Kidney glomerular epithelial cell (primary cell): ENCODE data around the gene CDH22.

Experiments used
- DNase-seq: peaks from one replicate; lab custom pipeline; 2025; lab: John Stamatoyannopoulos, UW

Gene CDH22

DNA sequence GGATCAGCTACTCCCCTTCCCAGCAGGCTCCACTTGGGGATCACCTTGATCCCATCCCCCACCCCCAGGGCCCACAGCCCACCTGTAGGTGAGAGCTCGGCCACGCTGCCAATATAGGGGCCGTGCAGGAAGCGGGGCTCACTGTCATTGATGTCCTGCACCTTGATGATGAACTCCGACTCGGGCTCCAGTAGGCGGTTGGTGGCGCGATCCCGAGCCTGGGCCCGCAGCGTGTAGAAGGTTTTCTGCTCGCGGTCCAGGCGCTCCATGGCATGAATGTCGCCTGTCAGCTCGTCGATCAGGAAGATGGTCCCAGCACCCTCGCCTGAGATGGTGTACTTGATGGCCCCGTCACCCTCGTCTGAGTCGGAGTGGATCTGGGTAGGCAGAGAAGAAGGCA is 67.4 kb downstream of the CDH22 start:
- DNase-seq = no peak

DNA sequence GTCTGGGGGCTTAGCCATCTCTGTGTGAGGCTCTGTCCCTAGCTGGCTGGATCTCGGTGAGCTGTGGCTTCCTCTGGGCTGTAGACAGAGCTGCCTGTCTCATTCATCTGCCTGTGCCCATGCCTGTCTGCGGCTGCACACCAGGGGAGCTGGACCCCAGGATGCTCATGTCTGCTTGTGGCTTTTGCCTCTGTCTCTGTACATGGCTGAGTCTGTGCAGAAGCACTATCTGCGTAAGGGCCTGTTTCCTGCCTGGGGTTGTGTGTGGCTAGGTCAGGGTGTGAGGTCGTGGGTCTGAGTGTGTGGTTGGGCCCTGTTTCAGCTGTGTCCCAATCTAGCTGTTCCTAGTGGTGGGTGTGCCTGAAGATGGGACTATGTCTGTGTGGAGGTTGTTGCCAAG is 68.2 kb downstream of the CDH22 start:
- DNase-seq = no peak

DNA sequence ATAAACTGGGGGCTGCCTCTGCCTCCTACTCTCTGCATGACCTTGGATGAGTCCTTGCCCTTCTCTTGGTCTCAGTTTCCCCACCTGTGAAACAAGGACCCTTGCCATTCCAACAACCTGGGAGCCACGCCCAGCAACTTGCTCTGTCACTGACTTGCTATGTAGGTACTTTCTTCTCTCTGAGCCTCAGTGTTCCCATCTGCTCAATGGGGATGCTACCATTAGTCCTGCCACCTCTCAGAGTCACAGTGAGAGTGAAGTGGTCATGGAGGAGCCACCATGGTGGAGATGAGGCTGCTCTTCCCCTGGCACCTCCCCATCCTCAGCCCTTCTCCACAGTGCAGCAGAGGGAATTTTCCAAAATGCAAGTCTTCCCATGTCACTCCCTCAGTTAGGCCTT is 70.6 kb downstream of the CDH22 start:
- no peak for DNase-seq

DNA sequence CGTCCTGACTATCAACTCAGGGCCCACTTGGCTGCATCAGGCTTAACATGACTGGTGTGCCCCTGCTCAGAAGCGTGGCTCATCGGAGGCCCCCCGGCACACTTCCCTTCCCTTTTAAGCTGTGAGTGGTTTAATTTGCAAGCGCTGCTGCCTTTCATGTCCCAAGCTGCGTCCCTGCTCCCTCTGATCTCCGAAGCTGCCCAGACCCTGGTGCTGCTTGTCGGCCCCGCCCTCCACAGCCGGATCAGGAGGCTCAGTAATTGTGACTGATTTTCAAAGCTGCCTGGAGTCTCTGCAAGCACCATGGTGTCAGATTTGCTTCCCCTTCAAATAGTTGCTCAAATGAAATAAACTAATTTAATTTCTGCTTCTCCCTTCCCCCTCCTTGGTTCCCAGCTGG is 71.1 kb downstream of the CDH22 start:
- no peak for DNase-seq

DNA sequence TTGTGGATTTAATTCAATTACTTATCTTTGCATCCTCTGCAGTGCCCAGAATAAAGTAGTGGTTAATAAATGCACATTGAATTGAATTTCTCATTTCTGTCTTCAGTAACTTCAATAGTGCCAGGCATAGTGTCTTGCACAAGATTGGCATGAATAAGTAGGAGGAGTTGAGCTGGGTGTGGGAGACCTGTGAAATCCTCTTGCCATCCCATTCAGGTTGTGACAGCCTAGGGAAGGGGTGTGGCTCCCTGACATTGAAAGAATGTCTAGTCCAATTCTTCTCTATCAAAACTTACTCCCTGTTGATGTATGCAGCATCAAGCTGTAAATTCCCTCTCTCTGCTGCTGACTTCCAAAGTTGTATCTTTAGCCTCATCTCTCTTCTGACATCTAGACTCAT is 73.2 kb downstream of the CDH22 start:
- DNase-seq = no peak

DNA sequence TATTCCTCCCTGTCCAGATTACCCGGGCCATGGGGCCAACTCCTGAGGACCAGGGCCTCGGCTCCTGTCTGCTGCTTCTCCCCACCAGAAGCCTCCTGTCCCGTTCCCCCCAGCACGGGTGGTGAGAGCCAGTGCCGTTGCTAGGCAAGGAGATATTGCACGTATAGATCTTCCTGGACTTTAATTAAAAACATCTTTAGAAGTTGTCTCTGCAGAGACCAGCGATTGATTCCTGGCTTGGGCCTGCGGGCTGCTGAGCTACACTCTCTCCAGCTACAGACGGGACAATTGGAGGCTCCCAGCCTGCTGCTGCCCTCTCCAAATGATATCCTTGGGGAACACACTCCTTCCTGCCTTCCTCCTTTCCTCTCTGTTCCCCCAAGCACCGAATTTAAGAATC is 74.6 kb downstream of the CDH22 start:
- DNase-seq = no peak

DNA sequence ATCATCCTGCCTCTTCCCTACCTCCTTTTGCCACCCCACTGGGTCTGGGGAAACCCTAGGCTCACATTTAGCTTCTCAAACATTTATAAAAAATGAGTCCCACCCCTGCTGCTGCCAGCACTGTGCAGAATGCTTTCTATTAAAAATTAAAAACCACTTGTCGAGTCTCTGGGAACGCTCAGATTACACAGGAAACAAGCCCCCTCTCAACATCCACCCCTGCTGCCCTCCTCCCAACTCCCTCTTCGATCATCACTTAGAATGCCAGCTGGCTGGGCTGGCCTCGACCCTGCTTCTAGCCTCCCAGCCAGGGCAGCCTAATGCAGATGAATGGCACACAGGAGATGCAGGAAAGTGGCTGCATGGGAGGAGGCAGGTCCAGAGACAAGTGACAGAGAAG is 75.8 kb downstream of the CDH22 start:
- DNase-seq = no peak

DNA sequence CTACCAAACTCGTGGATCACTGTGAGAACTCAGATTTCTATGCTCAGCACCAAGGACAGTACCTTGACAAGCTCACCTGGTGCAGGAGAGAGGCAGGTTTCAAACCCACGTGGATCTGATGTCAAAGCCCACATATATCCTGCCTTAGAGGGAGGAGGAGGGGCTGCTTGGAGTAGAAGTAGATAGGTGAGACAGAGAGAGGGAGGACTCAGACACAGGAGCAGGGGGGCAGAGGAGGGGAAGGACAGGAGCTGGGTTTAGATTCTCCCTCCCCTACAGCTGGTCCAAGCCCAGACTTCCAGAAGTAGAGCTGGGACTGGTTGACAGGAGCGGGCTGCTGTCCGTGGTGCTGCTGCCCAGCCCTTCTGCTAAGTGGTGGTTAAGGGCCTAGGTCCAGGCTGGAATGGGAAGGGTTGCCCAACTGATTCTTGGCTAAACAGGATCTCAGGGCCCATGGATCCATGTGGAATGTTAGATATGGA is 77.5 kb downstream of the CDH22 start:
- peak; percentile 26 for DNase-seq

DNA sequence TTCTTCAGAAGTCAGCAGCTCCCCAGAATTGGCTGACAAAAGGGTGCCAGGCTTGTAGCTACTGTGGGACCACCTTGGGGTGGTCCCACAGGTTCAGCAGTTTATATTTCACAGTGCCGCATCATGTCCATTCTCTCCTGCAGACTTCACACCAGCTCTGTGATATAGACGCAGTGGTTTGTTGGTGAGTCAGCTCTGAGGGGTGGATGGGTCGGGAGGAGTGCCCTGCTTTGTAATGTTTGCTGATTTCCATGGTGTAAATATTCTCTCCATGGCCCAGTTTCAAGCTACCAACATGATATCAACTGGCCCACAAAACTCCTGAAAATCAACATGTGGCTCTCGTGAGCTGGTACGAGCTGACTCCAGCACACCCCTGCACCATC is 78.2 kb downstream of the CDH22 start:
- DNase-seq = no peak

DNA sequence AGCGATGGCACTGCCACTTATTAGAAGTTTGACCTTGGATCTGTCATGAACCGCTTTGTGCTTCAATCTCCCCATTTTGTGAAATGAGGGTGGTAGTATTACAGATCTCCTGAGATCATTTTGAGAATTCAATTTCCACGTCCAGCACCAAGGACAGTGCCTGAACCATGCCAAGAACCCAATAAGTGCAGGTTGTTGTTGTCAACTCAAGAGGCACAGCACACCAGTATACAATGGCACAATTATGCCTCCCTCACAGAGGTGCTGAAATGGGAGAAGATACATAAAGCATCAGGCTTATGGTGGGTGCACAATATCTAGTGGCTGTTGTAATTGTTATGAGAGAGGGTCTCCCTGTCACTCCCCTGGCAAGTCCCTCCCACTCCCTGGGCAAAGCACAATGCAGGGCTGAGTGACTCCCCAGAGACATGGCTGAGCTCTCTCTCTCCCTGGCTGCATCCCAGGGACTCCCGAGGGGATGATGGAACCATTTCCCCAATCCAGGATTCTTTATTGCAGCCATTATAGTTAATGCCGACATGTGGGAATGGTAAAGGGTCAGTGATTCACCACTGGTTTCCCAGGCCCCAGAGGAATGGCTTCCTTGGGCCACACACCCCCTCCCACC is 78.7 kb downstream of the CDH22 start:
- no peak for DNase-seq

DNA sequence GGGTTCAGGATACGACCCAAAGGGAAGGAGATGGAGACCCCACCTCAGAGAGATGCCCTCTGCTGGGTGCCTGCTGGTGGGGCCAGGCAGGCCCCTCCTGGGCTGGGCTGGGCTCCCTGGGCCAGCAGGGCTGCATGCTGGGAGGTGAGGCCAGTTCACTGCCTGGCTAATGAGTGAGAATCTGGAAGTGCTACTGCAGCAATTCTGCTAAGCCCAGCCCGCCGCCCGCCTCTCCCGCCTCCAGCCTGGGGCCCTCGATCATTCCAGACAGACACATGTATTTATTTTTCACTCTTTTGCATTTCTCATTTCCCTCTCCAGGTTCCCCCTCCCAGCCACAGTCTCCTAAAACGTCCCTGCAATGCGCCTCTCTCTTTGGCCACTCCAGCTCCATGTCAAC is 79.6 kb downstream of the CDH22 start:
- DNase-seq = no peak

DNA sequence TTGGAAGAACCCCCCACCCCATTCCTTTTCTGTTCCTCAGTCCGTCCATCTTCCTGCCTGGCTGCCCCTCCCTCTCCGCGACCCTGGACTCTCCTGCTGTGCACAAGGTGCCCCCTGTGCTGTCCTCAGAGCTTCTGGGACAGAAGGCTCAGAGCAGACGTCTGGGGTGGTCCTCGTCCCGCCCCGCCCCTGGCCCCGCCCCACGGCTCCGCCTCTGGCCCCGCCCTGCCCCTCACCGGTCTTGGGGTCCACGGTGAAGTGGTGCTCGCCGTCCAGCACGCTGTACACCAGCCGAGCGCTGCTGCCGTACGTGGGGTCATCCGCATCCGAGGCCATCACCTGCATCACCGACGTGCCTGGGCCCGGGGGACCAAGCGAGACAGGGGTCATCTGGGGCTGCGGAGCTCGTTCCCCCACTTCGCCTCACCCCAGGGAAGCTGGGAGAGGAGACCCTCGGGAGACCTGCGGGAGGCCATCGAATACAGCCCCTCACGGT is 81.0 kb downstream of the CDH22 start:
- DNase-seq = no peak

DNA sequence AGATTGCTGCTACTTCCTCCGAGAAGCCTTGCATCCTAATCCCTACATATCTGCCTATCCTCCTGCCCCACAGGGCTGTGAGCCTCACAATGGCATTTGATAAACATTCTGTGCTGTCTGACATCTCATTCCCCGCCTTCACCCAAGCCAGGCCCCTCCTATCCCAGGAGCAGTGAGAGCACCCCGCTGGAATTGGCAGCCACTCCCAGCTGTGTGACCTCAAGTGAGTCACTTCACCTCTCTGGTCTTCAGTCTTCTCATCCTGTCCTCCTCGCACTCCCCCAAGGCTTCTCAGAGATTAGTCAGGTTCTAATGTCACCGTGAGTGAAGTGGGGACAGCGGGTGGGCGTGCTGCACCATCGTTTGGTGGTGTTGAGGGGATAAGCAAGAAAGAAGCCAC is 81.7 kb downstream of the CDH22 start:
- DNase-seq = no peak

DNA sequence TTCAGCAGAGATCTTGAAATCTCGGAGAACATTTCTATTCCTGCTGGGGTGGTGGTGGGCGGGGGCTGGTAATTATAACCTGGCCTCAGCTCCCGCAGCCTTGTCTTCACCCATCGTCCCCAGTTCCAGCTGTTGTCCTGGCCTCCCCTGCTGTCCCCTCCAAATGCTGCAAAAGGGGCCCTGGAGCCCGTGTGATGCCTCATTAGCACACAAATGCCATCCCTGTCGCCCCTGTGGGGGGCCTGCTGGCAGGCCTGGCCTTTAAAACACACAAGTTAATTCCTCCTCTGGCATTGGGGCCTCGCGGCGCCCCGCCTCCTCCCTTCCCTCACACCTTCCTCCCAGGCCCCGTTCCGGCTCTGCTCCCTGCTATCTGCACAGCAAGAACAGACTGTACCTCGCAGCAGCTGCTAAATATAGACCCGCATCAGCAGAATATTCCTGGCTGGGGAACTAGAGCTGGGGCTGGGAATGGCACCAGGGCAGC is 85.7 kb downstream of the CDH22 start:
- DNase-seq = no peak

DNA sequence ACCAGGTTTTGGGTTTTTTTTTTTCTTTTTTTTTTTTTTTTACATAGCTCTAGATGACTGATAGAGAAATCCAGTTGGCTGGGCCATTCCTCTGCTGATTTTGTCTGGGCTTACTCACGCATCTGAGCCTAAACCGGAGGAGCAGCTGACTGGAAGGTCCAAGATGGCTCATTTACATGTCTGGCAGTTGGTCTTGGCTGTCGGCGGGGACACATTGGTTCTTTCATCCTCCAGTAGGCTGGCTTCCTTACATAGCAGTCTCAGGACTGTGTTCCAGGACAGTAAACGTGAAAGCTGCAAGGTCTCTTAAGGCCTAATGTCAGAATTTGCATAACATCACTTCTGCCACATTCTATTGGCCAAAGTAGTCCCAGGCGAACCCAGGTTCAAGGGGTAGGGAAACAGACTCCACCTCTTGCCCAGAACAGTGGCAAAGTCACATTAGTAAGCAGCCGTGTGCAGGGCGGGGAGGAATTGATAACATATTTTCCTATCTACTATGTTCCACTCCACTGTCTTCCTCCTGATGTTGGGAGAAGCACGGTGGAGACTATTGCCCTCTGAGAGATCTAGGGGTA is 87.0 kb downstream of the CDH22 start:
- DNase-seq = no peak

DNA sequence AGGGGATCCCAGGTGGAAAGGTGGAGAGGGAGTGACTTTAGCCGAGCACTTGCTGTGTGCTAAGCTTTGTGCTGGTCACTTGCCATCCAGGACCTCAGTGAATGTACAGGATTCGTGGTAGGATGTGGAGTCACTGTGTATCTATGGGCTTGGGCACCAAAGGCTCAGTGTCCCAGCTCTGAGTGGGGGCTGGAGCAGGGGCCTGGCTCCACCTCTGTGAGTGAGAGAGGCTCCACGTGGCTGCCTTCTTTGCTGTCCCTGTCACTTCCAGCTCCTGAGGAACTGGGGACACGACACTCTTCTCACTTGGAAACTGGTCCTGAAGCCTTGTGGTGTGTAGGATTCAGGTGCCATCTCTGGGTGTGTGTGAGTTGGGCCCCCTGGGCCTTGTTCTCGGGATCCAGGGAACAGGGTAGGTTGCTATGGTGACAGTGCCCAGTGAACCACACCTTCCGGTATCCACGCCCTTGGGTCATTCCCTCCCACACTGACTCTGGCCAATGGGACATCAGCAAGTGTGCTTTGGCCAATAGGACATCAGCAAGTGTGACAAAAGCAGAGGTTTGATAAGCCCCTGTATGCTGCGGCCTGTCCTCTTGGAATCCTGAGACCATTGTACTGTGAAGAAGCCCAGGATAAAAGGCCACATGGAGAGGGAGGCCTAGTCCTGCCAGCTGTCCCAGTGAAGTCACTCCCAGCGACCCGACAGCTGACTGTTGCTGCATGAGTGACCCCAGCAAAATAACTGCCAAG is 87.7 kb downstream of the CDH22 start:
- DNase-seq = no peak

DNA sequence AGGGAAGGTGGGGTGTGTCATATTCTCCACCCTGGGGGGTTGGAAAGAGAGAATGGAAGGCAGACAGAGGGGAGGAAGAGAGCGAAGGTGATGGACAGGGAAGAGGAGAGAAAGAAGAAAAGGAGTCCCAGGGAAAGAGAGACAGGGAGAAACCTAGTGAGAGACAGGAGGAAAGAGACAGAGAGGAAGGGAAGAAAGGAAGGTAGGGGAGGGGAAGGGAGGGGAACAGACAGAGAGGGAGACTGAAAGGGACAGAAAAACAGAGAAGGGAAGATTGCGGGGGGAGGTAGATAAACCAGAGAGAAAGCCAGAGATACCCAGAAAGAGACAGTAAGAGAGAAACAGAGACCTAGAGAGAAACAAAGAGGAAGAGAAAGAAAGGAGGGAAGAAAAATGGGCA is 88.4 kb downstream of the CDH22 start:
- DNase-seq = no peak

DNA sequence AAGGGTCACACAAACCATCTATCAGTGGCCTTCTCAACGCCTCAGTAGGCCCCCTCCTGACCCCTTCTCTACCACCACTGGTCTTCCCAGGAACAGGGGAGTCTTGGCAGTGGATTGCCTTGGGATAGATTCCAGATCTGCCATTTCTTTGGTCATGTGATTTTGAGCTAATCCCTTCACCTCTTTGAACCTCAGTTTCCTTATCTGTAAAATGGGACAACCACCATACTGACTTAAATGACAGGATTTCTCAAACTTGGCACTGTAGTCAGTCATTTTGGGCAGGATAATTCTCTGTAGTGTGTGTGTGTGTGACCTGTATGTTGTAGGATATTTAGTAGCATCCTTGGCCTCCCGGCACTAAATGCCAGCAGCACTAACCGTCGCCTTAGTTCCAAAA is 89.1 kb downstream of the CDH22 start:
- no peak for DNase-seq

DNA sequence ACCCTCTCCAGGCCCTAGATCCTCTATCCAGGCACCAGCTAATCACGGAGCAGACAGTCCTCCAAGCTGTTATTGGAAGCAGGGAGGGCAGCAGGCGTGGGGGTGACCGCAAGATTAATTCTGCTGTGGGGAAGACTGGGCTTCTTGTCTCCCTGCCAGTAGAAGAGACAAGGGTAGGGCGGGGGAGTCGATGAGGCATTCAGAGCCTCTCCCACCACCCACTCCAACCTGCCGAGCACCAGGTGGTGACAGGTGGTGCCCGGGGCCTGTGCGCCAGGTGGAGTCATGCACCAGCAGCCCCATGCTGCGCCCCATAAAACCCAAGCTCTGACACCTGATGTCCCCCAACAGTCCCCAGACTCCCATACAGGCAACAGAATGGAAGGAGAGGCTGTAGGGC is 89.6 kb downstream of the CDH22 start:
- DNase-seq = no peak

DNA sequence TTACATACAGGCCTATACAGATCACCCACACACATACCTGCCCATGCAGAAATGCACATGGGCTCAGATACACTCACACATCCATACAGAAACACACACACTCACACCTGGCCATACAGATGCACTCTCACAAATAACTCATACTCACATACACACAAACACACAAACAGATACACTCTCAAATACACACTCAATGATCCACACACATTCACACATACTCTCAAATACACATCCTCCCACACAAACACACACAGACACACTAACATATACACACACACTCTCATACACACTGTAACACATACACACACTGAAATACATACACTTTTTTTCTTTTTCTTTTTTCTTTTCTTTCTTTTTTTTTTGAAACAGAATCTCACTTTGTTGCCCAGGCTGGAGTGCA is 90.7 kb downstream of the CDH22 start:
- DNase-seq = no peak

DNA sequence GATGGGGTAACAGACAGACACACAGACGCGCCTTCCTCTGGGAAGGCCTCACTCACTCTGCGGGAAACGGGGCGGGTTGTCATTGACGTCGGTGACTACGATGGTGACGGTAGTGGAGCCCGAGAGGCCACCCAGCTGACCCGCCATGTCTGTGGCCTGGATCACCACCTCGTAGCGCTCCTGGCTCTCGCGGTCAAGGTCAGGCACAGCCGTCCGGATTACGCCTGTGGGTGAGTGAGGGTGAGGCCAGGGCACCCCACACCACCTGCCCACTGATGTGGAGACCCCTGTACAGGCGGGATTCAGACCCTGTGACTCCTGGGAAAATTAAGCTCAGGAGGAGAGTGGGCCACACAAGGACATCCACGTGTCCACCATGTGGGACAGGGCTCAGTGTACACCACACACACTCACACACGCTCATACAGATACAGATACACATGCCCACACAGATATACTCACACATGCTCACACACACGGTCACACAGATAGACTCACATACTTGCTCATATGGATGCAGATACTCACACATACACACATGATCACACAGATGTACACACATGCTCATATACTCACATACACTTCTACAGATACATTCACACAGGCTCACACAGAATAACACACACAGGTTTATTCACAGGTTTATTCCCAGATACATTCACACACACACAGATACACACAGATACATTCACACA is 91.4 kb downstream of the CDH22 start:
- no peak for DNase-seq

DNA sequence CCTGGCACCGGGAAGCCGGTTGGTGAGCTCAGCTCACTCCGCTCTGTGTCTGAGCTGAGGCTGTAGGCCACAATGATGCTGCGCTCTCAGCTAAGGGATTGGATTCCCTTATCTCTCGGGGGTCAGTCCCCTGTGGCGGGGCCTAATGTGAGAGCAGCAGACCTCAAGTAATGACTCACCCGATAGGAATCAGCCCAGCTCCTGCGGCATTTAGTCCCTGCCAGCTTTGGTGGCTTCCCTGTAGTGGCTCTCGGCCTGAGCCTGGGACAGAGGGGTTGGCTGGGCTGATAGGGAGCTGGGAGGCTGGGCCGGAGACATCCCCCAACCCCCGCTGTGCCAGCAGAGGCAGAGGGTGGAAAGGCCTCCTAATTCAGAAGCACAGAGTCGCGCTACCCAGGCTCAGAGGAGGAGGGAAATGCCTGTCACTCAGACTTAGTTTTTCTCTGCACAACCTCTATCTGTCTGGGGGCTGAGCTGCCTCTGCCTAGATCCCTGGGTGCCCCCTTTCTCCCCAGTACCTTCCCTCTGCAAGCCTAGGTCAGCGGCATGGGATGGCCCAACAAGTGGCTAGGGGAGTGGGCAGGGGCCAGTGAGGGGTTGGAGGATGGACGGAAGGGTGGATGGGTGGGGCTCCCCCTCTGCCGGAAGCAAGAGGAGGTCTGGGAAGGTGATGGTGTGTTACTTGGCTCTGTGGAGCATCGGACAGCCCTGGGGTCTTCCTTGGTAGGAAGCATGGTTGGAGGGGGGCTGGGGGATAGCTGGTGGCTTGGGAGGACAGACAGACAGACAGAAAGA is 92.2 kb downstream of the CDH22 start:
- DNase-seq = no peak
